Endothelial cell (in vitro differentiated cells): ENCODE measurements around the gene TBL1XR1. TPM values are rescaled to one million over a fixed set of nuclear protein-coding genes. Genes with fewer than 3 reads are reported as not detected.

ENCODE experiments used
- DNase-seq: peaks from one replicate; pipeline ENCODE4 v3.0.0; 2021; ENCODE audit warnings: low spot score
- H3K27ac Mint-ChIP-seq: one replicate; pipeline ENCODE4 v1.8.0; 2021; ENCODE audit warnings: mixed read lengths, inconsistent platforms; ENCODE audit not compliant: unreplicated experiment
- H3K27me3 Mint-ChIP-seq: one replicate; pipeline ENCODE4 v1.8.0; 2021; ENCODE audit warnings: mild to moderate bottlenecking, moderate library complexity, mixed read lengths, inconsistent platforms; ENCODE audit not compliant: unreplicated experiment
- H3K36me3 Mint-ChIP-seq: one replicate; pipeline ENCODE4 v1.8.0; 2021; ENCODE audit warnings: mild to moderate bottlenecking, low read depth, mixed read lengths, inconsistent platforms; ENCODE audit not compliant: unreplicated experiment
- H3K4me1 Mint-ChIP-seq: one replicate; pipeline ENCODE4 v1.8.0; 2021; ENCODE audit warnings: mild to moderate bottlenecking, mixed read lengths, inconsistent platforms; ENCODE audit not compliant: unreplicated experiment
- H3K4me3 Mint-ChIP-seq: one replicate; pipeline ENCODE4 v1.8.0; 2021; ENCODE audit warnings: mild to moderate bottlenecking, mixed read lengths, inconsistent platforms; ENCODE audit not compliant: unreplicated experiment
- H3K9me3 Mint-ChIP-seq: one replicate; pipeline ENCODE4 v1.8.0; 2021; ENCODE audit warnings: mixed read lengths, inconsistent platforms; ENCODE audit not compliant: unreplicated experiment
- total RNA-seq: library from RNA; stranded (reverse); fragmentation: NEBNext Ultra II Directional; extraction: Animal tissue kit (Norgen Biotek cat#: 25700); gene quantifications from one replicate; pipeline ENCODE4 v1.2.1, GENCODE V29; 2021; ENCODE audit not compliant: unreplicated experiment
- TF ChIP-seq, protein P1 (sequence below): fragments of 200-600 bp; sonication (generic); IDR thresholded peaks from one replicate; pipeline ENCODE4 v1.5.0; 2021; ENCODE audit warnings: antibody characterized with exemption; ENCODE audit not compliant: unreplicated experiment

Gene TBL1XR1
- total RNA-seq, 1 donor from 2014 or later: 156 TPM

DNA sequence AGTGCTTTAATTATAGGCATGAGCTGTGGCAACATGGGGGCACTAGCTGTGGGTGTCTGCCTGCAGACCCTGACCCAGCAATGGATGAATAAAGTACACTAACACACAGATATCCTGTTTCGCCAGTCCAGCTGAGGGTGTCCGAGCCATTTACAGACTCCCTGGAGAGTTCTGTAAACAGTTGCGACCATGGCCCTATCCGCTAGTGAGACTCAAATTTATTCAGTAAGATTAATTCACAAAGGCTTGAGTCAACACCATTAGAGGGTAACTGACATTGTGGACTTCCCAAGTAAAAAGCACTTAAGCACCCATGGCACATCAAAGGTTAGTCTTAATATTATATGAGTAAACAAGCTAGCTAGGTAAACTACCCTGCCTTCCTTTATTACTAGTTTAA is 161.6 kb downstream of the TBL1XR1 start:
- no peak for DNase-seq
- Mint-ChIP-seq H3K27me3 (peaks cover 3% of the 10 kb centered on the region), H3K36me3 (peaks cover 19% of the 10 kb centered on the region), H3K4me1 (no peaks in the 10 kb centered on the region), H3K27ac (no peak overlapping the region), H3K4me3 (no peak overlapping the region), H3K9me3 (no peaks in the 10 kb centered on the region)
- TF ChIP-seq, protein P1, sequence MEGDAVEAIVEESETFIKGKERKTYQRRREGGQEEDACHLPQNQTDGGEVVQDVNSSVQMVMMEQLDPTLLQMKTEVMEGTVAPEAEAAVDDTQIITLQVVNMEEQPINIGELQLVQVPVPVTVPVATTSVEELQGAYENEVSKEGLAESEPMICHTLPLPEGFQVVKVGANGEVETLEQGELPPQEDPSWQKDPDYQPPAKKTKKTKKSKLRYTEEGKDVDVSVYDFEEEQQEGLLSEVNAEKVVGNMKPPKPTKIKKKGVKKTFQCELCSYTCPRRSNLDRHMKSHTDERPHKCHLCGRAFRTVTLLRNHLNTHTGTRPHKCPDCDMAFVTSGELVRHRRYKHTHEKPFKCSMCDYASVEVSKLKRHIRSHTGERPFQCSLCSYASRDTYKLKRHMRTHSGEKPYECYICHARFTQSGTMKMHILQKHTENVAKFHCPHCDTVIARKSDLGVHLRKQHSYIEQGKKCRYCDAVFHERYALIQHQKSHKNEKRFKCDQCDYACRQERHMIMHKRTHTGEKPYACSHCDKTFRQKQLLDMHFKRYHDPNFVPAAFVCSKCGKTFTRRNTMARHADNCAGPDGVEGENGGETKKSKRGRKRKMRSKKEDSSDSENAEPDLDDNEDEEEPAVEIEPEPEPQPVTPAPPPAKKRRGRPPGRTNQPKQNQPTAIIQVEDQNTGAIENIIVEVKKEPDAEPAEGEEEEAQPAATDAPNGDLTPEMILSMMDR: no peak

DNA sequence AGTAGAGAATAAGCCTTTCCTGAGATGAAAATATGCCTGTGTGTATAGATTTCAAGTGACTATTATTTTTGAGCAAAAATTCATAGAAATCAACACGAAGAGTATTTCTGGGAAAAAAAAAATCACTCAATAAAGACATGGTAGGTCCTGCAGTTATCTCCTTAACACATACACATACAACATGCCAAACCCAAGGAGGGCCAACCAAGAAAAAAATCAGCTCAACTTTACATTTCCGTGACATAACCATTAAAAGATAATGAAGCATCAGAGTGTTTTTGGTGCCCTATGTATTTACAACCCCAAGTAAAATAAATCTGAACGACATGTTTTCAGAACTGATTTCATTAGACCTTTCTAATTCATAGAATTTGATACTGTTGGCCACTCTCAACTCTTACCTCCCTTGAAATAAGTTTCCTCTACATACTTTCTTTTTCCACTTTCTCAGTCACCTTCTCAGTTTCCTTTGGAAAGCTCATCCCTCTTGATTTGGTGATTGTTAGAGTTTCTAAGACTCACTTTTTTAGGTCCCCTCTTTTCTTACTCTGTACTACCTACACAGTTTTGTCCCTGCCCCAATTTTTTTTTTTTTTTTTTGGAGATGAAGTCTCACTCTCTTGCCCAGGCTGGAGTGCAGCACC is 162.3 kb downstream of the TBL1XR1 start:
- Mint-ChIP-seq H3K36me3 (peaks cover 19% of the 10 kb centered on the region), H3K4me3 (no peak overlapping the region), H3K27ac (no peak overlapping the region)

DNA sequence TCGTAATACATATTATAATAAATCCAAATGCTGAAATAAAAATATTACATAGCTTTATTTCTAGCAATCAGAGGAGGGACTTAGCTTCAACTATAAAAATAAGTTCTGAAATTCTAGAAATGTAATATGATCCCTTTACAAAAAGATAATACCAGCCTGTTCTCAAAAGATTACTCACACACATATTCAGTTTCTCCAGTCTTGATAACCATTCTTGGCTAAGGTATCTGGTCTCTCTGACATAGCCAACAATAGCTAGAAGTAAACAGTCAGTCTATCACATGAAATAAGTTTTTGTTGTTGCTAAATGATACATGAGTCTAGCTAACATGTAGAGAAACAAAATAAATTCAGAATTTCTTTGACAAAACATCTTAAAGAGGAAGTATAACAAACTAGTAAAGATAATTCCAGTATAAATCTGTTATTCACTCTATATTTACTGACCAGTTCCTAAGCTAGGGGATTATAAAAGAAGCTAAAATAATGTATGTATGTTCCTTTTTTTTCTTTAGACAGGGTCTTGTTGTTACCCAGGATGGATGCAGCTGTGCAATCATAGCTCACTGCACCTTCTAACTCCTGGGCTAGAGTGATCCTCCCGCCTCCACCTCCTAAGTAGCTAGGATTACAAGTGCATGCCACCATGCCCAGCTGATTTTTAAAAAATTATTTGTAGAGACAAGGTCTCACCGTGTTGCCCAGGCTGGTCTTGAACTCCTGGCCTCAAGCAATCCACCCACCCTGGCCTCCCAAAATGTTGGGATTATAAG is 170.6 kb downstream of the TBL1XR1 start:
- Mint-ChIP-seq H3K36me3 (peaks cover 12% of the 10 kb centered on the region), H3K27me3 (peaks cover 1% of the 10 kb centered on the region), H3K9me3 (no peaks in the 10 kb centered on the region), H3K27ac (no peak overlapping the region), H3K4me1 (peaks cover 11% of the 10 kb centered on the region), H3K4me3 (no peak overlapping the region)
- TF ChIP-seq, protein P1: no peak
- no peak for DNase-seq

More for the DNA sequence above, 162.3 kb downstream of the TBL1XR1 start:
- TF ChIP-seq, protein P1: no peak
- Mint-ChIP-seq H3K4me1 (no peaks in the 10 kb centered on the region), H3K27me3 (peaks cover 3% of the 10 kb centered on the region), H3K9me3 (no peaks in the 10 kb centered on the region)
- DNase-seq: no peak

DNA sequence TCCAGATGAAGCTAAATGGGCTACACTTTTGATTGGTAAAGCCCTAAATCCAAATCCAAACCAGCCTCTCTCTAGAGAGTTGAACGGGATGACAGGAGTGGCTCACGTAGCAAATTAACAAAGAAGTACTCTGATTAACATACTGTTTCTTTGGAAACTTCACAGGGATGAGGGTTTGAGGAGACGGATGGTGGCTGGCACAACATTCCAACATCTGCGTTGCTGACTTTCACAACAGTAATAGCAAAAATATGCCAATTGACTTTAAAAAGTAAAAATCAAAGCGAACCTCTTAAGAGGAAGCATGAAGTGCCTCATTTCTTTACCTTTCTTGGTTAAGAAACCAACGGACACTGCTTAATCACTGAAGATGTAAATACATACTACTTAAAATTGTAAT is 181.4 kb downstream of the TBL1XR1 start:
- no peak overlapping the region for H3K4me3 Mint-ChIP-seq
- no peaks in the 10 kb centered on the region for H3K9me3 Mint-ChIP-seq
- TF ChIP-seq, protein P1: no peak
- H3K36me3 Mint-ChIP-seq: peaks cover 18% of the 10 kb centered on the region
- H3K27me3 Mint-ChIP-seq: peaks cover 2% of the 10 kb centered on the region
- H3K27ac Mint-ChIP-seq: no peak overlapping the region
- no peak for DNase-seq
- peaks cover 13% of the 10 kb centered on the region for H3K4me1 Mint-ChIP-seq
